Nephron progenitor cell (in vitro differentiated cells): ENCODE results near the gene ZNF543.

Experiments
- DNase-seq: peaks from one replicate; pipeline ENCODE4 v3.0.0; 2021
- H3K27ac Mint-ChIP-seq: 2 replicates; pipeline ENCODE4 v1.8.0; 2021; ENCODE audit warnings: mild to moderate bottlenecking, moderate library complexity, mixed read lengths
- H3K27me3 Mint-ChIP-seq: 2 replicates; pipeline ENCODE4 v1.8.0; 2021; ENCODE audit warnings: mild to moderate bottlenecking, low read depth, mixed read lengths; ENCODE audit not compliant: poor library complexity
- H3K36me3 Mint-ChIP-seq: 2 replicates; pipeline ENCODE4 v1.8.0; 2021; ENCODE audit warnings: low read depth, mixed read lengths
- H3K4me1 Mint-ChIP-seq: 2 replicates; pipeline ENCODE4 v1.8.0; 2021; ENCODE audit warnings: mixed read lengths
- H3K4me3 Mint-ChIP-seq: 2 replicates; pipeline ENCODE4 v1.8.0; 2021; ENCODE audit warnings: mild to moderate bottlenecking, moderate library complexity, mixed read lengths
- H3K9me3 Mint-ChIP-seq: 2 replicates; pipeline ENCODE4 v1.8.0; 2021; ENCODE audit warnings: mild to moderate bottlenecking, moderate library complexity, mixed read lengths
- TF ChIP-seq, protein P1 (sequence below): fragments of 200-600 bp; sonication (generic); IDR thresholded peaks from 2 replicates; pipeline ENCODE4 v1.5.0; 2021; ENCODE audit warnings: antibody characterized with exemption

Gene ZNF543

DNA sequence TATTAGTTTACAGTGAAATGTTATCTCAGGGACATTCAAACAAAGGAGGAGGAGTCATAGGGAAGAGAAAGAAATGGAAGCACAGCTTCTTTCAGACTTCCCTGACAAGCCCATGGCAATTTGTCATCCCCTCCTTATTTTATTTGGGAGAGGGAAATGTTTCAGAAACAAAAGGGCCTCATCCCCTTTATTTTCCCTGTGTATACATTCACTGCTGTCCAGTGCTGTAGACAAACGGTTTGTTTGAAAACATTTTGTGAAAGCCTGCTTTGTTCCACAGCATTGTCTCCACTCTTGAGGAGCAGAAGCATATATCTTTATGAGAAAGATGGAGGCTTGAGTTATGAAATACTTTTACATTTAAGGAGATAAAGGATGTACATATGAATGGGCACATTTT is 27.7 kb upstream of the ZNF543 start:
- Mint-ChIP-seq H3K27ac (no peak overlapping the region), H3K36me3 (peaks cover 100% of the 10 kb centered on the region), H3K4me1 (no peaks in the 10 kb centered on the region), H3K4me3 (no peak overlapping the region), H3K9me3 (peaks cover 83% of the 10 kb centered on the region), H3K27me3 (peaks cover 6% of the 10 kb centered on the region)
- TF ChIP-seq, protein P1, sequence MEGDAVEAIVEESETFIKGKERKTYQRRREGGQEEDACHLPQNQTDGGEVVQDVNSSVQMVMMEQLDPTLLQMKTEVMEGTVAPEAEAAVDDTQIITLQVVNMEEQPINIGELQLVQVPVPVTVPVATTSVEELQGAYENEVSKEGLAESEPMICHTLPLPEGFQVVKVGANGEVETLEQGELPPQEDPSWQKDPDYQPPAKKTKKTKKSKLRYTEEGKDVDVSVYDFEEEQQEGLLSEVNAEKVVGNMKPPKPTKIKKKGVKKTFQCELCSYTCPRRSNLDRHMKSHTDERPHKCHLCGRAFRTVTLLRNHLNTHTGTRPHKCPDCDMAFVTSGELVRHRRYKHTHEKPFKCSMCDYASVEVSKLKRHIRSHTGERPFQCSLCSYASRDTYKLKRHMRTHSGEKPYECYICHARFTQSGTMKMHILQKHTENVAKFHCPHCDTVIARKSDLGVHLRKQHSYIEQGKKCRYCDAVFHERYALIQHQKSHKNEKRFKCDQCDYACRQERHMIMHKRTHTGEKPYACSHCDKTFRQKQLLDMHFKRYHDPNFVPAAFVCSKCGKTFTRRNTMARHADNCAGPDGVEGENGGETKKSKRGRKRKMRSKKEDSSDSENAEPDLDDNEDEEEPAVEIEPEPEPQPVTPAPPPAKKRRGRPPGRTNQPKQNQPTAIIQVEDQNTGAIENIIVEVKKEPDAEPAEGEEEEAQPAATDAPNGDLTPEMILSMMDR = no peak
- DNase-seq = no peak

DNA sequence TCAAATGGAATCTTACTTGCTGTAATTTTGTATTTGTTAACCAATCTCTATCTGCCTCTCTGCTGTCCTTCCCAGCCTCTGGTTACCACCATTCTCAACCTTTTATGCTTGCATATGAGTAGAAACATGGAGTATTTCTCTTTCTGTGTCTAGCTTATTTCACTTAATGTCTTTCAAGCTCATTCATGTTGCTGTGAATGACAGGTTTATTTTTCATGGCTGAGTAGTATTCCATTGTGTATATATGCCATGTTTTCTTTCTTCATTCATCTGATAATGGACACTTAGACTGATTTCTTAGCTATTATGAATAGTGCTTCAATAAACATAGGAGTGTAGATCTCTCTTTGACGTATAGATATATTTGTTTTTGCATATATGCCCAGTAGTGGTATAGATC is 26.6 kb upstream of the ZNF543 start:
- H3K27ac Mint-ChIP-seq = no peak overlapping the region
- no peak for DNase-seq
- H3K9me3 Mint-ChIP-seq = peaks cover 90% of the 10 kb centered on the region
- TF ChIP-seq, protein P1 = no peak
- peaks cover 100% of the 10 kb centered on the region for H3K36me3 Mint-ChIP-seq
- H3K27me3 Mint-ChIP-seq = peaks cover 6% of the 10 kb centered on the region
- H3K4me1 Mint-ChIP-seq = no peaks in the 10 kb centered on the region
- no peak overlapping the region for H3K4me3 Mint-ChIP-seq

DNA sequence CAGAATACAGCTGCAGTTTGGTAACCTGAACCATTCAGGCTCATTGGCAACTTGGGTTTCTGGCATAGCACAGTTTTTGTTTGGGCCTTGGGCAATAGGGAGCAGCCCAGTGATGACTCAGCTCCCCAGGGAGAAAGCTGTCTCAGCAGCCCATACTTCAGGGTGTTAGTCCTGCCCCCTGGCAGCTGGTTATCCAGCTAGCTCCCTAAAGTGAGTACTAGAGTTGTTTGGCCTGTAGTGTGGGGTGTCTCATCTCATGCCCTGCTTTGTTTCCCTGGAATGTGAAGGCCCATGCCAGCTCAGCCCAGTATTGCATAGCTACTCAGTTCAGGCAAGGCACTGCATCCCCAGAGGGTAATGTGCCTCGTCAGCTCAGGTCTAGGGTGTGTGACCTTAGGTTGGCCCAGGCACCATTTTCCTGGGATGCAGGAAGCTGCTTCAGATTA is 18.2 kb upstream of the ZNF543 start:
- no peak for DNase-seq
- Mint-ChIP-seq H3K4me1 (no peaks in the 10 kb centered on the region), H3K4me3 (no peak overlapping the region), H3K36me3 (peaks cover 53% of the 10 kb centered on the region), H3K27me3 (no peaks in the 10 kb centered on the region), H3K27ac (no peak overlapping the region), H3K9me3 (peaks cover 29% of the 10 kb centered on the region)
- TF ChIP-seq, protein P1 = no peak

DNA sequence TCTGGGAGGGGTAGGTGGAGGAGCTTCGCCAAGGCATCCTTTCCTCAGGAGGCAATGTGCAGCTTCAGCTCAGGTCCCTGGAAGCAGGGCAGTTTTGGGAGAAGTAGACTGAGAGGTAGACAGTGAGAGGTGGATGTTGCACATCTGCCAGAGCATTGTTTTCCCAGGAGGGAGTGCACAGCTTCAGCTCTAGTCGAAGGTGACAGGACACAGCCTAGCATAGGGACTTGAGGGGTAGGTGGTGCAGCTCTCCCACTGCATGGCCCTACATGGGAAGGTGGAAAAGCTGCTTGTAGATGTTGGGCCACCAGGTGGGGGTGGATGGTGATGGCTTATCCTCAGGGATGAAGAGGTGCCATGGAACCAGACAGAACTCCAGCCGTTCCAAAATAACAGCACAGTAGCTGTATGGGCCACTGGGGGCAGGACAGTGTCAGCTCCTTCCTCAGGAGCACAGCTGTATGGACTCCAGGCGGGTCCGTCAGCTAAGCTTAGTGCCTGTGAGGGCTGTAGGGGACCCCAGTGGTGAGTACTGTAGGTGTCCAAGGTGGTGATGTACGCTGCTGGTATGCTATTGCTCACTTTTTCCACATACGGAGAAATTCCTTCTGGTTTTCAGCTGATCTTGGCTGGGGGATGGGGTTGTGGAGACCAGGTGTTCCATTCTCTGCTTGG is 17.4 kb upstream of the ZNF543 start:
- Mint-ChIP-seq H3K36me3 (peaks cover 45% of the 10 kb centered on the region), H3K4me1 (no peaks in the 10 kb centered on the region), H3K4me3 (no peak overlapping the region), H3K9me3 (peaks cover 22% of the 10 kb centered on the region), H3K27me3 (no peaks in the 10 kb centered on the region), H3K27ac (peak overlapping the region; percentile 72)
- TF ChIP-seq, protein P1 = no peak
- no peak for DNase-seq

DNA sequence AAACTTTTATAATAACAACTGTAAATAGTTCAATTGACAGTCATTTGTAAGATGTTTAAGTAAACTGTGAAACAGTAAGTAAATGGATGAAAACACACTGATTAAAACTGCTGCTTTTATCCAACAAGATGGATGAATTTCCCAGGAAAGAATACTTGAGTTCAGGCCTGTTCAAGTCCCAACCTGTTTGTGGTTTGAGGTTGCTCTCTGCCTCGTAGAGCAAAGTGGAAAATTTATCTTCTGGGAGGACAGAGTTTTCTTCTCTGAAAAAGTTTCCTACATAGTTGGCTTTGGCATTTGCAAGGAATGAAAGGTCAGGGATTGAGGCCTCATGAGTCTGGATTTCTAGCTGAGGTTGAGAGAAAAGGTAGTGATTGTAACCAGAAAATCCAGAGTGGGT is 15.2 kb upstream of the ZNF543 start:
- Mint-ChIP-seq H3K27me3 (peaks cover 6% of the 10 kb centered on the region), H3K4me1 (no peaks in the 10 kb centered on the region), H3K4me3 (no peak overlapping the region), H3K9me3 (peaks cover 19% of the 10 kb centered on the region), H3K36me3 (peaks cover 28% of the 10 kb centered on the region), H3K27ac (peak overlapping the region; percentile 51)
- no peak for DNase-seq
- TF ChIP-seq, protein P1 = no peak

DNA sequence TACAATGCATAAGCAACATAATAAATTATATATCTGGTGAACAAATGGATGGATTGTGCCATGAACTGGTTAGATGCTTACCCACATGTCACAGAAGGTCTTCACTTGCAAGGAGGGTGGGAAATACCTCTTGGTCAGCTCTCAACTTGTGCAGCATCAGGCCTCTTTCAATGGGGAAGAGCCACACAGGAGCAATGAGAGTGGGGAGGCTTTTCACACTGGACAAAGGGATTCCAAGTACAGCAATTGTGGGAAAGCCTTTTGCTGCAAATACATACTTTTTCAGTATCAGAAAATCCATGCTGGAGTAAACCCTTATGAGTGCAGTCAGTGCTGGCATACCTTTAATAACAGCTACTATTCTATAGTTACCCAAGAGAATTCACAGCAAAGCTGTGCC is 11.8 kb upstream of the ZNF543 start:
- TF ChIP-seq, protein P1 = no peak
- peaks cover 32% of the 10 kb centered on the region for H3K27me3 Mint-ChIP-seq
- no peak overlapping the region for H3K4me3 Mint-ChIP-seq
- peaks cover 14% of the 10 kb centered on the region for H3K9me3 Mint-ChIP-seq
- H3K36me3 Mint-ChIP-seq = peaks cover 10% of the 10 kb centered on the region
- no peak overlapping the region for H3K27ac Mint-ChIP-seq
- H3K4me1 Mint-ChIP-seq = no peaks in the 10 kb centered on the region
- no peak for DNase-seq
